ENCODE results near the gene USHBP1. TPM values are rescaled to one million over a fixed set of nuclear protein-coding genes. Genes with fewer than 3 reads are reported as not detected.

Gene USHBP1
- total and polyA plus RNA-seq, 7 donors = 2.6 to 8.6 (median 3.7) TPM

GRCh38 chr19:17260842-17261325, 3.7 kb downstream of the USHBP1 start:
- Histone ChIP-seq H3K4me1 (no peaks in the 10 kb centered on the region), H3K27me3 (ENCODE audit: insufficient read depth in 3 of 3, low read length in 2 of 3) (no peaks in the 10 kb centered on the region), H3K36me3 (ENCODE audit: insufficient read depth in 1 of 2, low read depth in 1 of 2) (no peaks in the 10 kb centered on the region), H3K4me3 (no peak overlapping the region), H3K9me3 (no peaks in the 10 kb centered on the region), H3K27ac (no peak overlapping the region)
- ATAC-seq (peak; percentile 90 to 98 (median 94)), DNase-seq (peak; percentile 83 to 91)
- intact Hi-C loops (cut with DNase I) = no loop called here
- peak; percentile 93 for TF ChIP-seq CTCF (IDR thresholded peaks at IDR 0.05)
- WGBS, 3 donors = 17% methylated on average over 15 of the region's 15 CpGs

- DNase-seq = no peak
- no peak for ATAC-seq
- WGBS, 3 donors = 59 to 69% (median 67%) methylated on average over 1 of the region's 1 CpG
- Histone ChIP-seq H3K27me3 (ENCODE audit: insufficient read depth in 3 of 3, low read length in 2 of 3) (no peaks in the 10 kb centered on the region), H3K4me3 (no peak overlapping the region), H3K4me1 (no peaks in the 10 kb centered on the region), H3K36me3 (ENCODE audit: insufficient read depth in 1 of 2, low read depth in 1 of 2) (no peaks in the 10 kb centered on the region), H3K9me3 (no peaks in the 10 kb centered on the region), H3K27ac (no peak overlapping the region)
- TF ChIP-seq CTCF (IDR thresholded peaks at IDR 0.05) = no peak
- intact Hi-C loops (cut with DNase I) = no loop called here
Measured at GRCh38 chr19:17259934-17260333, 4.6 kb downstream of the USHBP1 start.

GRCh38 chr19:17259118-17259780, 5.3 kb downstream of the USHBP1 start:
- ATAC-seq = no peak
- no peak for TF ChIP-seq CTCF (IDR thresholded peaks at IDR 0.05)
- Histone ChIP-seq H3K36me3 (ENCODE audit: insufficient read depth in 1 of 2, low read depth in 1 of 2) (no peaks in the 10 kb centered on the region), H3K4me3 (no peak overlapping the region), H3K9me3 (no peaks in the 10 kb centered on the region), H3K27ac (no peak overlapping the region), H3K4me1 (no peaks in the 10 kb centered on the region), H3K27me3 (ENCODE audit: insufficient read depth in 3 of 3, low read length in 2 of 3) (peaks cover 0 to 3% (median 0%) of the 10 kb centered on the region in 3 donors)
- no peak for DNase-seq
- intact Hi-C loops (cut with DNase I) = no loop called here
- WGBS, 3 donors = 88 to 92% (median 92%) methylated on average over 9 of the region's 9 CpGs

- Histone ChIP-seq H3K27me3 (ENCODE audit: insufficient read depth in 3 of 3, low read length in 2 of 3) (peaks cover 0 to 3% (median 0%) of the 10 kb centered on the region in 3 donors), H3K36me3 (ENCODE audit: insufficient read depth in 1 of 2, low read depth in 1 of 2) (no peaks in the 10 kb centered on the region), H3K27ac (no peak overlapping the region), H3K4me3 (no peak overlapping the region), H3K4me1 (no peaks in the 10 kb centered on the region), H3K9me3 (no peaks in the 10 kb centered on the region)
- 84 to 92% (median 84%) methylated on average over 3 of the region's 3 CpGs for WGBS, 3 donors
- TF ChIP-seq CTCF (IDR thresholded peaks at IDR 0.05) = no peak
- DNase-seq = no peak
- ATAC-seq = no peak
- intact Hi-C loops (cut with DNase I) = no loop called here
Measured at GRCh38 chr19:17256130-17256529, 8.4 kb downstream of the USHBP1 start.
